ENCODE results near the gene RDM1.

RDM1 gene

GRCh38 chr17:35934760-35935159 is 4.2 kb upstream of the RDM1 start:
- peak; percentile 36 for DNase-seq (ENCODE audit: low read depth)
- no peak overlapping the region for H3K4me3 ChIP-seq (replicated peaks; ENCODE audit: low read depth, low read length)
- TF ChIP-seq CTCF (IDR thresholded peaks at IDR 0.05; ENCODE audit: low read length, missing control alignments), result no peak

- H3K4me3 ChIP-seq (replicated peaks; ENCODE audit: low read depth, low read length), result no peak overlapping the region
- DNase-seq (ENCODE audit: low read depth), result peak; percentile 33
- no peak for TF ChIP-seq CTCF (IDR thresholded peaks at IDR 0.05; ENCODE audit: low read length, missing control alignments)
Observed at GRCh38 chr17:35932586-35932985, 2.0 kb upstream of the RDM1 start.

GRCh38 chr17:35931794-35932425 is 1.3 kb upstream of the RDM1 start:
- no peak for TF ChIP-seq CTCF (IDR thresholded peaks at IDR 0.05; ENCODE audit: low read length, missing control alignments)
- DNase-seq (ENCODE audit: low read depth), result peak; percentile 79

GRCh38 chr17:35927714-35928113 is 2.9 kb downstream of the RDM1 start:
- TF ChIP-seq CTCF (IDR thresholded peaks at IDR 0.05; ENCODE audit: low read length, missing control alignments), result no peak
- H3K4me3 ChIP-seq (replicated peaks; ENCODE audit: low read depth, low read length), result no peak overlapping the region
- no peak for DNase-seq (ENCODE audit: low read depth)

More at GRCh38 chr17:35931794-35932425, 1.3 kb upstream of the RDM1 start:
- no peak overlapping the region for H3K4me3 ChIP-seq (replicated peaks; ENCODE audit: low read depth, low read length)

- DNase-seq (ENCODE audit: low read depth), result no peak
- no peak overlapping the region for H3K4me3 ChIP-seq (replicated peaks; ENCODE audit: low read depth, low read length)
- TF ChIP-seq CTCF (IDR thresholded peaks at IDR 0.05; ENCODE audit: low read length, missing control alignments), result no peak
Observed at GRCh38 chr17:35923609-35924114, 6.9 kb downstream of the RDM1 start.

- no peak for TF ChIP-seq CTCF (IDR thresholded peaks at IDR 0.05; ENCODE audit: low read length, missing control alignments)
- no peak overlapping the region for H3K4me3 ChIP-seq (replicated peaks; ENCODE audit: low read depth, low read length)
- DNase-seq (ENCODE audit: low read depth), result no peak
Observed at GRCh38 chr17:35920229-35920628, 10.3 kb downstream of the RDM1 start.

GRCh38 chr17:35918665-35919064 is 11.9 kb downstream of the RDM1 start:
- no peak for TF ChIP-seq CTCF (IDR thresholded peaks at IDR 0.05; ENCODE audit: low read length, missing control alignments)
- no peak overlapping the region for H3K4me3 ChIP-seq (replicated peaks; ENCODE audit: low read depth, low read length)
- DNase-seq (ENCODE audit: low read depth), result peak; percentile 10
